NCI-H1694 (cell line): ENCODE results near the gene FLVCR1.

Experiments
- DNase-seq: peaks from one replicate; lab custom pipeline; 2025; lab: John Stamatoyannopoulos, UW

The FLVCR1 gene

DNA sequence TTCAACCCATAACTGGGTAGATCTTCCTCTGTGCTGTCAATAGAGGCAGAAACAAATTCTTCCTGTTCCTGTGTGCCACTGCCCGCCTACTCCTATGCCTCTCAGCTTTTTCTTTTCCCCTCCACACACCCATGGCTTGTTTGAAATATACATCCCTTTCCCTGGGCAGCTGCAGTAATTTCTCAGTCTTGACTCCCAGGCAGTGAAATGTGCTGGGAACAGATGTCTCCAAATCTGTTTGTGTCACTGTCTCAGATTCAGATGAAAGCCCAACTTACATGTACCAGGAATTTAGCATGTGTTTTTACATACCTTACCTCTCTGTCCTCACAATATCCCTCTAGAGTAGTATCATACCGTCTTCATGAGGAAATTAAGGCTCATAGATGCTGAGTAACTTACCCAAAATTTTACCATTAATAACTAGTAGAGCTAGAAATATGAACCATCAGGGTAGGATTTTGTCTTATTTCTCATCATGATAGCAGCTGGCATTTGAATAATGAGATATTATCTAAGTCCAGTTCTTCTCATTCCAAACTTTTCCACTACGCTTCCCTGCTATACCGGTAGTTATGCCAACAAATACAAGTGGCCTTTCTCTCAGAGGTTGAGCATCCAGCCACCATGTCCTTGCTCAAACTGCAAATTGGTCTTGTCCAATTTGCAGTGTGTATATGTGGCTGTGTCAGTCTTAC, 87.5 kb downstream of the FLVCR1 start:
- DNase-seq: no peak

- no peak for DNase-seq
These were observed 88.8 kb downstream of the FLVCR1 start for GRCh38 chr1:212946872-212947271.
